ENCODE measurements around the gene KCNQ5.

DNA sequence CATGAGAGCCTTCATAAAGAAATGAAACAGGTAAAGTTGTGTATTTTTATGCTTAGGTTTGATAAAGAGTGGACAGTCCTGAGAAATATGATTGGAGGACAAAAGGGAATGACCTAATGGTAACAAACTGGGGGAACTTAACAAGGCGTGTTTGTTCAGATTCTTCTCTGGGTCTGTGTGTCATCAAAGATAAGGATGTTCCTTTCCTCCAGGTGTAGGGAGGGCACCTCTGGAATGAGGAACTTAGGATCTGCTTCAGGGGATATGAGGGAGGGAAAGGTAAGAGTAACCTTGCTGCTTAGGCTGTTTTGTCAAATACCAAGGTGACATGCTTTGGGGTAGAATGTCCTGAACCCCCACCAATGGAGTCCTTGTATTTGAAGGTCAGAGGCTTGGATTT is 291.9 kb downstream of the KCNQ5 start:
- TF ChIP-seq RAD21 (IDR thresholded peaks at IDR 0.05; ENCODE audit: insufficient read depth, low read depth, low read length) (no peak), TCF3 (IDR thresholded peaks at IDR 0.05; ENCODE audit: borderline replicate concordance, insufficient read depth, low read depth, low read length) (no peak), POLR2AphosphoS5 (IDR thresholded peaks at IDR 0.05; ENCODE audit: low read length) (no peak), MXI1 (IDR thresholded peaks at IDR 0.05; ENCODE audit: low read depth, low read length) (no peak), EZH2 (IDR thresholded peaks at IDR 0.05; ENCODE audit: borderline replicate concordance, control insufficient read depth, low read depth, low read length) (no peak), MYC (IDR thresholded peaks at IDR 0.05; ENCODE audit: insufficient read depth, insufficient read length, insufficient replicate concordance, low read length, severe bottlenecking) (no peak), EP300 (IDR thresholded peaks at IDR 0.05; ENCODE audit: borderline replicate concordance in 1 of 2, control insufficient read depth in 1 of 2, low read depth in 2 of 2, low read length in 2 of 2) (no peak), RFX5 (IDR thresholded peaks at IDR 0.05; ENCODE audit: low read depth, low read length) (no peak), ESRRA (IDR thresholded peaks at IDR 0.05; ENCODE audit: low read length) (no peak), EGR1 (IDR thresholded peaks at IDR 0.05; ENCODE audit: borderline replicate concordance in 1 of 2, low read depth in 2 of 2, low read length in 2 of 2) (no peak), SREBF1 (IDR thresholded peaks at IDR 0.05; ENCODE audit: low read length) (no peak)
- TF ChIP-seq, protein P1, sequence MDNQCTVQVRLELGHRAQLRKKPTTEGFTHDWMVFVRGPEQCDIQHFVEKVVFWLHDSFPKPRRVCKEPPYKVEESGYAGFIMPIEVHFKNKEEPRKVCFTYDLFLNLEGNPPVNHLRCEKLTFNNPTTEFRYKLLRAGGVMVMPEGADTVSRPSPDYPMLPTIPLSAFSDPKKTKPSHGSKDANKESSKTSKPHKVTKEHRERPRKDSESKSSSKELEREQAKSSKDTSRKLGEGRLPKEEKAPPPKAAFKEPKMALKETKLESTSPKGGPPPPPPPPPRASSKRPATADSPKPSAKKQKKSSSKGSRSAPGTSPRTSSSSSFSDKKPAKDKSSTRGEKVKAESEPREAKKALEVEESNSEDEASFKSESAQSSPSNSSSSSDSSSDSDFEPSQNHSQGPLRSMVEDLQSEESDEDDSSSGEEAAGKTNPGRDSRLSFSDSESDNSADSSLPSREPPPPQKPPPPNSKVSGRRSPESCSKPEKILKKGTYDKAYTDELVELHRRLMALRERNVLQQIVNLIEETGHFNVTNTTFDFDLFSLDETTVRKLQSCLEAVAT (IDR thresholded peaks at IDR 0.05): no peak
- TF ChIP-seq, protein P2, sequence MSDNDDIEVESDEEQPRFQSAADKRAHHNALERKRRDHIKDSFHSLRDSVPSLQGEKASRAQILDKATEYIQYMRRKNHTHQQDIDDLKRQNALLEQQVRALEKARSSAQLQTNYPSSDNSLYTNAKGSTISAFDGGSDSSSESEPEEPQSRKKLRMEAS (IDR thresholded peaks at IDR 0.05; ENCODE audit: low read depth, low read length): no peak
- TF ChIP-seq, protein P3, sequence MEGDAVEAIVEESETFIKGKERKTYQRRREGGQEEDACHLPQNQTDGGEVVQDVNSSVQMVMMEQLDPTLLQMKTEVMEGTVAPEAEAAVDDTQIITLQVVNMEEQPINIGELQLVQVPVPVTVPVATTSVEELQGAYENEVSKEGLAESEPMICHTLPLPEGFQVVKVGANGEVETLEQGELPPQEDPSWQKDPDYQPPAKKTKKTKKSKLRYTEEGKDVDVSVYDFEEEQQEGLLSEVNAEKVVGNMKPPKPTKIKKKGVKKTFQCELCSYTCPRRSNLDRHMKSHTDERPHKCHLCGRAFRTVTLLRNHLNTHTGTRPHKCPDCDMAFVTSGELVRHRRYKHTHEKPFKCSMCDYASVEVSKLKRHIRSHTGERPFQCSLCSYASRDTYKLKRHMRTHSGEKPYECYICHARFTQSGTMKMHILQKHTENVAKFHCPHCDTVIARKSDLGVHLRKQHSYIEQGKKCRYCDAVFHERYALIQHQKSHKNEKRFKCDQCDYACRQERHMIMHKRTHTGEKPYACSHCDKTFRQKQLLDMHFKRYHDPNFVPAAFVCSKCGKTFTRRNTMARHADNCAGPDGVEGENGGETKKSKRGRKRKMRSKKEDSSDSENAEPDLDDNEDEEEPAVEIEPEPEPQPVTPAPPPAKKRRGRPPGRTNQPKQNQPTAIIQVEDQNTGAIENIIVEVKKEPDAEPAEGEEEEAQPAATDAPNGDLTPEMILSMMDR (IDR thresholded peaks at IDR 0.05 in 2 of 3, conservative IDR thresholded peaks at IDR 0.05 in 1 of 3; ENCODE audit: control insufficient read depth in 2 of 3, extremely low read depth in 1 of 3, insufficient read depth in 1 of 3, low read depth in 3 of 3, low read length in 3 of 3): no peak

All from GM12878 (cell line).